Retinal pigment epithelial cell (primary cell): ENCODE results near the gene CFAP57.

ENCODE experiments used
- DNase-seq: peaks from one replicate; pipeline ENCODE4 v3.0.0-alpha.2; 2010; ENCODE audit warnings: low read depth
- H3K4me3 ChIP-seq: 2 replicates; pipeline ENCODE4 v1.5.1; 2011; ENCODE audit warnings: mild to moderate bottlenecking, low read length, control low read depth, moderate library complexity
- CTCF ChIP-seq: conservative IDR thresholded peaks from 2 replicates; pipeline ENCODE4 v1.5.1; 2011; ENCODE audit warnings: low read depth, low read length, control low read depth, inconsistent platforms

The CFAP57 gene

GRCh38 chr1:43275826-43276620 lies 103.9 kb downstream of the CFAP57 start:
- TF ChIP-seq CTCF = no peak
- H3K4me3 ChIP-seq = no peak overlapping the region
- DNase-seq = no peak

- TF ChIP-seq CTCF = no peak
- H3K4me3 ChIP-seq = no peak overlapping the region
- DNase-seq = no peak
These were observed 104.5 kb downstream of the CFAP57 start for GRCh38 chr1:43276673-43277072.

GRCh38 chr1:43277116-43277876 lies 105.2 kb downstream of the CFAP57 start:
- DNase-seq = no peak

GRCh38 chr1:43279161-43279560 lies 107.0 kb downstream of the CFAP57 start:
- H3K4me3 ChIP-seq = no peak overlapping the region
- DNase-seq = no peak
- no peak for TF ChIP-seq CTCF

More at GRCh38 chr1:43277116-43277876, 105.2 kb downstream of the CFAP57 start:
- no peak for TF ChIP-seq CTCF
- no peak overlapping the region for H3K4me3 ChIP-seq

GRCh38 chr1:43279666-43280065 lies 107.5 kb downstream of the CFAP57 start:
- H3K4me3 ChIP-seq = no peak overlapping the region
- DNase-seq = no peak
- no peak for TF ChIP-seq CTCF

GRCh38 chr1:43280692-43281091 lies 108.6 kb downstream of the CFAP57 start:
- TF ChIP-seq CTCF = no peak
- H3K4me3 ChIP-seq = no peak overlapping the region
- no peak for DNase-seq
